Astrocyte (in vitro differentiated cells and primary cell): ENCODE results near the gene BNIP5.

Source experiments
- CTCF ChIP-seq: IDR thresholded peaks from 2 replicates; pipeline ENCODE4 v1.5.1; 2011; ENCODE audit warnings: low read depth, mild to moderate bottlenecking, inconsistent platforms, low read length, moderate library complexity; ENCODE audit not compliant: insufficient read depth
- EZH2 ChIP-seq: IDR thresholded peaks from 2 replicates; pipeline ENCODE4 v1.6.1; 2012; ENCODE audit warnings: mild to moderate bottlenecking, low read length, inconsistent platforms; ENCODE audit not compliant: insufficient read depth

- TF ChIP-seq CTCF (no peak), EZH2 (no peak)
These were observed 34.0 kb upstream of the BNIP5 start for GRCh38 chr6:36370638-36371037.
